GM21717 (cell line): ENCODE results near the gene INTS14.
"Not testable (repeated sequence)": the region's sequence is repeated elsewhere in the genome, so short reads cannot be mapped to it uniquely, and the experiment has no call there.

ENCODE experiments used
- ATAC-seq: cut with Tn5 transposase; IDR thresholded peaks from one replicate; pipeline ENCODE4 v1.9.1; 2021; ENCODE audit warnings: mild to moderate bottlenecking, moderate library complexity; ENCODE audit not compliant: unreplicated experiment

Gene INTS14

GRCh38 chr15:65631503-65631902 lies 20.6 kb upstream of the INTS14 start:
- peak; percentile 43 for ATAC-seq

- ATAC-seq: no peak
Observed at GRCh38 chr15:65630760-65631159, 19.8 kb upstream of the INTS14 start.

- no peak for ATAC-seq
Observed at GRCh38 chr15:65629548-65629947, 18.6 kb upstream of the INTS14 start.

- no peak for ATAC-seq
Observed at GRCh38 chr15:65626856-65627255, 15.9 kb upstream of the INTS14 start.

GRCh38 chr15:65623103-65623502 lies 12.2 kb upstream of the INTS14 start:
- no peak for ATAC-seq

- no peak for ATAC-seq
Observed at GRCh38 chr15:65621638-65622037, 10.7 kb upstream of the INTS14 start, which contains the start of gene SLC24A1. TSS of gene SLC24A1 (plus strand) at chr15:65621938. CDS start at chr15:65624081, 2,143 bp downstream.

GRCh38 chr15:65620833-65621232 lies 9.9 kb upstream of the INTS14 start:
- no peak for ATAC-seq

- no peak for ATAC-seq
Observed at GRCh38 chr15:65619626-65620290, 8.8 kb upstream of the INTS14 start.

- ATAC-seq: no peak
Observed at GRCh38 chr15:65618560-65619109, 7.7 kb upstream of the INTS14 start.

GRCh38 chr15:65615887-65616286 lies 5.0 kb upstream of the INTS14 start:
- ATAC-seq: not testable (repeated sequence)

- ATAC-seq: no peak
Observed at GRCh38 chr15:65612949-65613744, 2.2 kb upstream of the INTS14 start.

- ATAC-seq: no peak
Observed at GRCh38 chr15:65612616-65612946, 1.6 kb upstream of the INTS14 start.

GRCh38 chr15:65611888-65612615 lies 1.1 kb upstream of the INTS14 start:
- no peak for ATAC-seq

GRCh38 chr15:65603559-65603958 lies 7.4 kb downstream of the INTS14 start:
- ATAC-seq: no peak

- ATAC-seq: no peak
Observed at GRCh38 chr15:65603134-65603533, 7.8 kb downstream of the INTS14 start.

- no peak for ATAC-seq
Observed at GRCh38 chr15:65599677-65600076, 11.3 kb downstream of the INTS14 start.

GRCh38 chr15:65598468-65598867 lies 12.5 kb downstream of the INTS14 start:
- ATAC-seq: no peak

GRCh38 chr15:65595960-65596359 lies 15.0 kb downstream of the INTS14 start:
- no peak for ATAC-seq

- no peak for ATAC-seq
Observed at GRCh38 chr15:65587094-65587493, 23.8 kb downstream of the INTS14 start.

GRCh38 chr15:65584241-65584640 lies 26.7 kb downstream of the INTS14 start:
- no peak for ATAC-seq

- ATAC-seq: no peak
Observed at GRCh38 chr15:65583701-65584100, 27.2 kb downstream of the INTS14 start.
